H9 (cell line): ENCODE data around the gene DUSP21. TPM values are rescaled to one million over a fixed set of nuclear protein-coding genes. Genes with fewer than 3 reads are reported as not detected.

Experiments used
- DNase-seq: peaks from one replicate; pipeline ENCODE4 v3.0.0-alpha.2; 2017
- H2AFZ ChIP-seq: one replicate; pipeline ENCODE4 v1.6.1; 2013; ENCODE audit warnings: mild to moderate bottlenecking, low read length, control low read depth, moderate library complexity
- H2AK5ac ChIP-seq: 2 replicates; pipeline ENCODE4 v1.6.1; 2013; ENCODE audit warnings: low read length, control low read depth, mixed read lengths; ENCODE audit not compliant: insufficient read length
- H2BK120ac ChIP-seq: one replicate; pipeline ENCODE4 v1.6.1; 2013; ENCODE audit warnings: low read depth, mild to moderate bottlenecking, low read length, control low read depth, inconsistent platforms; ENCODE audit not compliant: poor library complexity, severe bottlenecking
- H2BK12ac ChIP-seq: 2 replicates; pipeline ENCODE4 v1.6.1; 2013; ENCODE audit warnings: low read length, control low read depth, mixed read lengths, low read depth; ENCODE audit not compliant: insufficient read length
- H2BK15ac ChIP-seq: 2 replicates; pipeline ENCODE4 v1.6.1; 2013; ENCODE audit warnings: low read depth, low read length, control low read depth
- H2BK20ac ChIP-seq: one replicate; pipeline ENCODE4 v1.6.1; 2013; ENCODE audit warnings: low read depth, mild to moderate bottlenecking, low read length, control low read depth, inconsistent platforms; ENCODE audit not compliant: poor library complexity, severe bottlenecking
- H2BK5ac ChIP-seq: 2 replicates; pipeline ENCODE4 v1.6.1; 2013; ENCODE audit warnings: low read length, control low read depth, mixed read lengths; ENCODE audit not compliant: insufficient read length
- H3K14ac ChIP-seq: 2 replicates; pipeline ENCODE4 v1.6.1; 2013; ENCODE audit warnings: low read length, control low read depth; ENCODE audit not compliant: insufficient read depth
- H3K18ac ChIP-seq: 2 replicates; pipeline ENCODE4 v1.6.1; 2013; ENCODE audit warnings: low read depth, mild to moderate bottlenecking, mixed read lengths, low read length, control low read depth; ENCODE audit not compliant: insufficient read length
- H3K23ac ChIP-seq: 2 replicates; pipeline ENCODE4 v1.6.1; 2013; ENCODE audit warnings: low read length, control low read depth, mixed read lengths, low read depth; ENCODE audit not compliant: insufficient read length
- H3K23me2 ChIP-seq: 2 replicates; pipeline ENCODE4 v1.6.1; 2013; ENCODE audit warnings: low read depth, mild to moderate bottlenecking, mixed read lengths, low read length, control low read depth; ENCODE audit not compliant: insufficient read length, poor library complexity, severe bottlenecking
- H3K27ac ChIP-seq: 2 replicates; pipeline ENCODE4 v1.5.1; 2013; ENCODE audit warnings: low read length, control low read depth, mixed read lengths, low read depth; ENCODE audit not compliant: insufficient read length
- H3K27me3 ChIP-seq: 2 replicates; pipeline ENCODE4 v1.6.1; 2013; ENCODE audit warnings: low read length, control low read depth, inconsistent platforms; ENCODE audit not compliant: insufficient read depth
- H3K4ac ChIP-seq: 2 replicates; pipeline ENCODE4 v1.6.1; 2013; ENCODE audit warnings: low read depth, mild to moderate bottlenecking, control low read depth, inconsistent platforms, low read length, moderate library complexity
- H3K4me1 ChIP-seq: 2 replicates; pipeline ENCODE4 v1.6.1; 2013; ENCODE audit warnings: low read length, control low read depth, inconsistent platforms; ENCODE audit not compliant: insufficient read depth
- H3K4me2 ChIP-seq: 2 replicates; pipeline ENCODE4 v1.6.1; 2013; ENCODE audit warnings: low read length, control low read depth, mixed read lengths; ENCODE audit not compliant: insufficient read length, insufficient read depth
- H3K56ac ChIP-seq: 2 replicates; pipeline ENCODE4 v1.6.1; 2013; ENCODE audit warnings: low read depth, mild to moderate bottlenecking, mixed read lengths, low read length, control low read depth; ENCODE audit not compliant: insufficient read length
- H3K79me1 ChIP-seq: 2 replicates; pipeline ENCODE4 v1.6.1; 2013; ENCODE audit warnings: low read depth, mild to moderate bottlenecking, moderate library complexity, low read length, control low read depth, inconsistent platforms; ENCODE audit not compliant: insufficient read depth, poor library complexity, severe bottlenecking
- H3K79me2 ChIP-seq: 2 replicates; pipeline ENCODE4 v1.6.1; 2013; ENCODE audit warnings: low read length, control low read depth, inconsistent platforms; ENCODE audit not compliant: insufficient read depth
- H3K9ac ChIP-seq: 2 replicates; pipeline ENCODE4 v1.6.1; 2013; ENCODE audit warnings: low read length, control low read depth, mixed read lengths; ENCODE audit not compliant: insufficient read length; ENCODE audit errors: extremely low read depth
- H3K9me3 ChIP-seq: one replicate; pipeline ENCODE4 v1.6.1; 2013; ENCODE audit warnings: low read depth, low read length, inconsistent platforms; ENCODE audit not compliant: control insufficient read depth
- H3T11ph ChIP-seq: one replicate; pipeline ENCODE4 v1.6.1; 2013; ENCODE audit warnings: mild to moderate bottlenecking, low read length, control low read depth, inconsistent platforms
- H4K20me1 ChIP-seq: one replicate; pipeline ENCODE4 v1.6.1; 2013; ENCODE audit not compliant: control insufficient read depth, insufficient read length, insufficient read depth
- H4K5ac ChIP-seq: 2 replicates; pipeline ENCODE4 v1.6.1; 2013; ENCODE audit warnings: low read depth, mild to moderate bottlenecking, mixed read lengths, low read length, control low read depth; ENCODE audit not compliant: insufficient read length
- H4K8ac ChIP-seq: replicated peaks from 2 replicates; pipeline ENCODE4 v1.6.1; 2013; ENCODE audit warnings: low read length, control low read depth, mixed read lengths, low read depth; ENCODE audit not compliant: insufficient read length
- H4K91ac ChIP-seq: 2 replicates; pipeline ENCODE4 v1.6.1; 2013; ENCODE audit warnings: low read depth, mild to moderate bottlenecking, moderate library complexity, mixed read lengths, low read length, control low read depth; ENCODE audit not compliant: insufficient read length
- H3K27ac Mint-ChIP-seq, 3 experiments: 2 replicates in 2 of 3; 3 replicates in 1 of 3; pipeline ENCODE4 v1.8.0; 2020 to 2021; ENCODE audit warnings: mixed read lengths in 3 of 3, mild to moderate bottlenecking in 1 of 3, moderate library complexity in 1 of 3
- H3K27me3 Mint-ChIP-seq: 2 replicates; pipeline ENCODE4 v1.8.0; 2021; ENCODE audit warnings: low read depth, mild to moderate bottlenecking, moderate library complexity, mixed read lengths
- H3K36me3 Mint-ChIP-seq, 3 experiments: 2 replicates in 2 of 3; 3 replicates in 1 of 3; pipeline ENCODE4 v1.8.0; 2020 to 2021; ENCODE audit warnings: low read depth in 3 of 3, mixed read lengths in 3 of 3; ENCODE audit not compliant: insufficient read depth in 1 of 3
- H3K4me1 Mint-ChIP-seq, 2 experiments: 2 replicates each; pipeline ENCODE4 v1.8.0; 2020; ENCODE audit warnings: mixed read lengths in 2 of 2
- H3K4me3 Mint-ChIP-seq, 2 experiments: 2 replicates in 1 of 2; 3 replicates in 1 of 2; pipeline ENCODE4 v1.8.0; 2020 to 2021; ENCODE audit warnings: mild to moderate bottlenecking in 2 of 2, mixed read lengths in 2 of 2, moderate library complexity in 1 of 2
- H3K9me3 Mint-ChIP-seq, 2 experiments: 2 replicates in 1 of 2; 3 replicates in 1 of 2; pipeline ENCODE4 v1.8.0; 2020; ENCODE audit warnings: mild to moderate bottlenecking in 2 of 2, mixed read lengths in 2 of 2, moderate library complexity in 1 of 2
- CTCF ChIP-seq: fragments of 200-600 bp; sonication (generic); conservative IDR thresholded peaks from 3 replicates; pipeline ENCODE4 v1.8.0; 2021; ENCODE audit warnings: antibody characterized with exemption, mild to moderate bottlenecking
- WGBS: extraction: QIAGEN DNeasy Blood & Tissue Kit; methylation state at CpG from one replicate; pipeline ENCODE4 v1.1.7; 2013; ENCODE audit warnings: missing lambda C conversion rate, low lambda C conversion rate, mixed read lengths; ENCODE audit not compliant: insufficient read length; ENCODE audit errors: extremely low coverage; 5-methylcytosine and 5-hydroxymethylcytosine counted together
- total RNA-seq: library from RNA; stranded (reverse); gene quantifications from 2 replicates; pipeline ENCODE4 v1.2.1, GENCODE V29; 2021

DUSP21 gene
- total RNA-seq, 1 experiment from 2014 or later = not detected

GRCh38 chrX:44891642-44892041, 47.8 kb downstream of the DUSP21 start:
- Histone ChIP-seq H3K14ac (no peak overlapping the region), H3K9ac (no peak overlapping the region), H2BK12ac (no peak overlapping the region), H3K4me2 (no peak overlapping the region), H3K23ac (no peak overlapping the region), H3K4ac (no peak overlapping the region), H3T11ph (no peak overlapping the region), H3K27ac (no peak overlapping the region), H3K79me1 (no peaks in the 10 kb centered on the region), H2BK120ac (no peak overlapping the region), H3K4me1 (no peaks in the 10 kb centered on the region; the same call in 1 of the 2 replicates), H2AFZ (no peak overlapping the region), H4K91ac (no peak overlapping the region), H2BK20ac (no peak overlapping the region), H4K8ac (no peak overlapping the region), H3K56ac (no peak overlapping the region), H3K9me3 (no peaks in the 10 kb centered on the region), H3K18ac (no peak overlapping the region), H2AK5ac (no peak overlapping the region), H2BK15ac (no peak overlapping the region), H3K27me3 (no peaks in the 10 kb centered on the region), H2BK5ac (no peak overlapping the region), H4K5ac (no peak overlapping the region), H3K23me2 (no peaks in the 10 kb centered on the region), H3K79me2 (no peaks in the 10 kb centered on the region; the same call in 1 of the 2 replicates), H4K20me1 (no peaks in the 10 kb centered on the region)
- H3K9me3 Mint-ChIP-seq = peaks cover 56 to 70% of the 10 kb centered on the region in 2 experiments
- peak overlapping the region in 2 of 3 experiments; percentile 30 to 78; a peak in 4 of 7 replicates for H3K27ac Mint-ChIP-seq
- TF ChIP-seq CTCF = no peak
- peaks cover 4 to 18% (median 18%) of the 10 kb centered on the region in 3 experiments; a peak in 6 of 7 replicates for H3K36me3 Mint-ChIP-seq
- H3K4me1 Mint-ChIP-seq = peaks cover 11 to 12% of the 10 kb centered on the region in 2 experiments
- H3K4me3 Mint-ChIP-seq = no peak overlapping the region
- H3K27me3 Mint-ChIP-seq = no peaks in the 10 kb centered on the region
- no CpG with 5 or more reads among the region's 6 CpGs for WGBS
- no peak for DNase-seq

Other genes with a start within 250 kb of the DUSP21 start
- 41.1 and 42.8 TPM in 2 replicates for gene KDM6A, start 29.2 kb downstream of the DUSP21 start, total RNA-seq